Natural killer cell treated with Interleukin-12 subunit alpha and Interleukin-12 subunit beta and Interleukin-15 and Interleukin-18, amount 100 ng/mL, for 72 hours (primary cell): Measurements from ENCODE around the gene CARD9. TPM values are rescaled to one million over a fixed set of nuclear protein-coding genes. Genes with fewer than 3 reads are reported as not detected.

Experiments used
- ATAC-seq, 2 donors: fragments of 150-1000 bp; cut with Tn5 transposase in 1 of 2; sonication (Bioruptor Pico), chemical (Tn5 transposase) in 1 of 2; 2 replicates each; pipeline ENCODE4 v1.10.0; 2021
- DNase-seq: peaks from one replicate; pipeline ENCODE4 v3.0.0; 2022; ENCODE audit warnings: low spot score
- H3K27ac Mint-ChIP-seq, 2 donors: 1 replicate in 1 of 2; 2 replicates in 1 of 2; pipeline ENCODE4 v1.8.0; 2022; ENCODE audit warnings: mixed read lengths in 2 of 2, mild to moderate bottlenecking in 1 of 2, moderate library complexity in 1 of 2
- H3K27me3 Mint-ChIP-seq, 2 donors: 1 replicate in 1 of 2; 2 replicates in 1 of 2; pipeline ENCODE4 v1.8.0; 2022; ENCODE audit warnings: mixed read lengths in 2 of 2
- H3K36me3 Mint-ChIP-seq: one replicate; pipeline ENCODE4 v1.8.0; 2022; ENCODE audit warnings: mixed read lengths
- H3K4me1 Mint-ChIP-seq, 2 donors: 1 replicate in 1 of 2; 2 replicates in 1 of 2; pipeline ENCODE4 v1.8.0; 2022; ENCODE audit warnings: low read depth in 2 of 2, mixed read lengths in 2 of 2, mild to moderate bottlenecking in 1 of 2
- H3K4me3 Mint-ChIP-seq: one replicate; pipeline ENCODE4 v1.8.0; 2022; ENCODE audit warnings: mixed read lengths
- H3K9me3 Mint-ChIP-seq: 2 replicates; pipeline ENCODE4 v1.8.0; 2022; ENCODE audit warnings: mixed read lengths
- total RNA-seq, 2 donors: library from RNA; stranded (reverse); gene quantifications; one replicate each; pipeline ENCODE4 v1.2.3, GENCODE V29; 2022

Gene CARD9
- total RNA-seq, 2 donors from 2014 or later: 2.8 to 9.4 TPM

GRCh38 chr9:136339173-136339957 lies 34.1 kb downstream of the CARD9 start:
- Mint-ChIP-seq H3K4me3 (no peak overlapping the region), H3K4me1 (no peaks in the 10 kb centered on the region), H3K9me3 (no peaks in the 10 kb centered on the region), H3K27ac (no peak overlapping the region), H3K27me3 (no peaks in the 10 kb centered on the region), H3K36me3 (no peaks in the 10 kb centered on the region)
- no peak for DNase-seq
- peak in 1 of 2 donors; percentile 52 for ATAC-seq

- no peaks in the 10 kb centered on the region for H3K27me3 Mint-ChIP-seq
- H3K9me3 Mint-ChIP-seq: no peaks in the 10 kb centered on the region
- no peak overlapping the region for H3K27ac Mint-ChIP-seq
- no peak overlapping the region for H3K4me3 Mint-ChIP-seq
- ATAC-seq: no peak
- no peaks in the 10 kb centered on the region for H3K36me3 Mint-ChIP-seq
- H3K4me1 Mint-ChIP-seq: no peaks in the 10 kb centered on the region
- DNase-seq: no peak
Measured at GRCh38 chr9:136338511-136338910, 35.0 kb downstream of the CARD9 start.

DNA sequence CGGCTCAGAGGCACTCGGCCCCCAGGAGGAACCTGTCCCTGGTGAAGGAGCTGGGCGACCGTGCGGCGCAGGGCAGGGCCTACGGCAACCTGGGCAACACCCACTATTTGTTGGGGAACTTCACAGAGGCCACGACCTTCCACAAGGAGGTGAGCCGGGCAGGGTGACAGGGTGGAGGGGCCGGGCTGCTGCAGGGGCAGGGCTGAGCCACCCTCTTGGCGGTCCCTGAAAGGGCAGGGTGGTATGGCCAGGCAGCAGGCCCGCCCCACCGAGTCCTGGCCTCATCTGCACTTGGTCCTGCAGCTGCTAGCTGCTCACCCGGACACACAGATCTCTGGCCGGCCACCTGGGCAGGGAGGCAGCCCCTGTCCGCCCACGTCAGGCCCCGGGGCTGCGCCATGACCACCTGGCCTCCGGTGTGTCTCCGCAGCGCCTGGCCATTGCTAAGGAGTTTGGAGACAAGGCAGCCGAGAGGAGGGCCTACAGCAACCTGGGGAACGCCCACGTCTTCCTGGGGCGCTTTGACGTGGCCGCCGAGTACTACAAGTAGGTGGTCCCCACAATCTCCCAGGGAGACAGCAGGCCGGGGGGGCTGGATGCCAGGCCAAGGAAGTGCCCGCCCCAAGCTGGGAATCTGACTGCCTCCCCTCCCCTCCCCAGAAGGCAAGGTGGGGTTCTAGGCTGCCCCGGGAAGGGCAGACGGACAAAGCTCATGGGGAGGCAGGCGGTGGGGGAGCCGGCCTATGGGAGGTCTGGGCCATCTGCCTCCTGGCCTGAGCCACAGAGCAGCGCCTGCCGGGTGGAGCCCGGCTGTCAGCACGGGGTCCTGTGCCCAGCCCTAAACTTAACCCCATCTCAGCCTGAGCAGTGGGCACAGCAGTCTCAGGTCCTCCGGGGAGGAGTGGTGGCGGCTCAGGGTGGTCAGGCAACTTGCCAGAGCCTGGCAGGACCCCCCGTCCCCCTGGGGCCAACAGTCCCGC lies 35.8 kb downstream of the CARD9 start:
- H3K27ac Mint-ChIP-seq: no peak overlapping the region
- ATAC-seq: no peak
- no peaks in the 10 kb centered on the region for H3K4me1 Mint-ChIP-seq

DNA sequence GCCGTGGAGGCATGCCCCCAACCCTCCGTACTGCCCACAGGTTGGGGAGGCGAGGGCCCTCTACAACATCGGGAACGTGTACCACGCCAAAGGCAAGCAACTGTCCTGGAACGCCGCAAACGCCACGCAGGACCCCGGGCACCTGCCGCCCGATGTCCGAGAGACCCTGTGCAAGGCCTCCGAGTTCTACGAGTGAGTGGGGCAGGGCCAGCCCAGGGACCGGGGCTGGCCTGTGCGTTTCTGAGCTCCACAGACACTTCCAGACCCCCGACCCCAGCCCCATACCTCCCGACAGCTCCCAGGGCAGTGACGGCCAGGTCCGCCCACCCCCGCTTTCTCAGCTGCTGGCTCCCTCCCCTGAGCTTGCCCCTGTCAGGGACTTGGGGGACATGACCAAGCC lies 36.6 kb downstream of the CARD9 start:
- H3K27ac Mint-ChIP-seq: no peak overlapping the region
- H3K27me3 Mint-ChIP-seq: no peaks in the 10 kb centered on the region
- no peaks in the 10 kb centered on the region for H3K4me1 Mint-ChIP-seq
- H3K9me3 Mint-ChIP-seq: no peaks in the 10 kb centered on the region
- ATAC-seq (no peak), DNase-seq (no peak)
- no peak overlapping the region for H3K4me3 Mint-ChIP-seq
- no peaks in the 10 kb centered on the region for H3K36me3 Mint-ChIP-seq

More for the DNA sequence above, 35.8 kb downstream of the CARD9 start:
- no peaks in the 10 kb centered on the region for H3K9me3 Mint-ChIP-seq
- no peak for DNase-seq
- no peaks in the 10 kb centered on the region for H3K36me3 Mint-ChIP-seq
- no peak overlapping the region for H3K4me3 Mint-ChIP-seq
- H3K27me3 Mint-ChIP-seq: no peaks in the 10 kb centered on the region

- DNase-seq: no peak
- no peak overlapping the region for H3K27ac Mint-ChIP-seq
Measured at GRCh38 chr9:136336156-136336870, 37.2 kb downstream of the CARD9 start.

DNA sequence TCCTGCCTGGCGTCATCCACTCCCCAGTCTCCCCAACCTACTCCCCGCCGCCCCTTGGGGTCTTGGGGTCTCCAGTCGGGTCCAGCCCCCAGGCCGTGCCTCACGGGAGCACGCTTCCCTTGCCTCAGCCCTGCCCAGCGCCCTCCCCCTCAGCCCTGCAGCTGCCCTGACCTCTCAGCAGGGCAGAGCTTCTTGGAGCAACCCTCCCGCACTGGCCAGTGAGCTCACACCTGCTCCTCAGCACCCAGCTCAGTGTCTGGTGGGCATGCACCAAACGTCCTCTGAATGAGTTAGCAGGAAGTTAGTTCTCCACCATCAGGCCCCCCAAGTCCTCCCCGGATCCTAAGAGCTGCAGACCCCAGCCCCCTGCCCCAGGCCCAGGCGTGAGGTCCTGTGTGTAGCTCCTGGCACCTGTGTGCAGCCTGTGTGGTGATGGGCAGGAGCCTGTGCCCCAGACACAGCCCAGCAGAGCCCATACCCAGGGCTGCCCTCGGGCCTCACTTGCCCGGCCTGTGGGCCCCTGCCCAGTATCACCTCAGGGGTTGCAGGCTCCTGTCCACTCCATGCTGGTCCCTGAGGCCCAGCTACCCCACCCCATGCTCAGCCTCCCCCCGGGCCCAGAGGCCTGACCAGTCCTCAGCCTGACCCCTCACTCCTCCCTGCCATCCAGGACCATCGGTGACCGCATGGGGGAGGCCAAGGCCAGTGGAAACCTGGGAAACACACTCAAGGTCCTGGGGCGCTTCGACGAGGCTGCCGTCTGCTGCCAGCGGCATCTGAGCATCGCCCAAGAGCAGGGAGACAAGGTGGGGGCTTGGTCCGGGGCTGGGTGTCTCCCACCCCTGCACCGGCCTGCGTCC lies 37.9 kb downstream of the CARD9 start:
- Mint-ChIP-seq H3K36me3 (no peaks in the 10 kb centered on the region), H3K9me3 (no peaks in the 10 kb centered on the region), H3K4me3 (no peak overlapping the region), H3K4me1 (no peaks in the 10 kb centered on the region), H3K27me3 (no peaks in the 10 kb centered on the region), H3K27ac (no peak overlapping the region)
- DNase-seq: no peak
- no peak for ATAC-seq

More at GRCh38 chr9:136336156-136336870, 37.2 kb downstream of the CARD9 start:
- no peaks in the 10 kb centered on the region for H3K27me3 Mint-ChIP-seq
- H3K9me3 Mint-ChIP-seq: no peaks in the 10 kb centered on the region
- no peak for ATAC-seq
- no peak overlapping the region for H3K4me3 Mint-ChIP-seq
- H3K4me1 Mint-ChIP-seq: no peaks in the 10 kb centered on the region
- no peaks in the 10 kb centered on the region for H3K36me3 Mint-ChIP-seq

GRCh38 chr9:136334541-136334940 lies 38.9 kb downstream of the CARD9 start:
- no peak overlapping the region for H3K4me3 Mint-ChIP-seq
- no peaks in the 10 kb centered on the region for H3K4me1 Mint-ChIP-seq
- H3K36me3 Mint-ChIP-seq: no peaks in the 10 kb centered on the region
- H3K9me3 Mint-ChIP-seq: no peaks in the 10 kb centered on the region
- H3K27ac Mint-ChIP-seq: no peak overlapping the region
- H3K27me3 Mint-ChIP-seq: no peaks in the 10 kb centered on the region
- DNase-seq (no peak), ATAC-seq (no peak)

DNA sequence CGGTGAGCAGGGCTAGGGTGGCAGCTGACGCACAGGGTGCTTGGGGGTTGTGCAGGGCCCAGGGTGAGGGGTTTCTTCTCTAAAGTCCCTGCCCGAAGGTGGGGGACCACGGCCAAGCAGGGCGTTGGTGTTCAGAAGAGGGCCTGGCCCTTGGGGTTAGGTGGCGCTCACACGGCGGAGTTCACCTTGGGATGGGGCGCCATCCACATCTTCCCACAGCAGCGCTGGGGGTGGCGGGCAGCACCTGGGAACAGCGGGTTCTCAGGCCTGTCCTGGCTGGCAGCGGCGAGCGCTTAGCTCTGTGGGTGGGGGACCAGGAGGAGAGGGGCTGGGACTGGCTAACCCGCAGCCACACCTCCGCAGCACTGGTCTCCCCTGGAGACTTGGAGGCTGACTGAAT lies 40.0 kb downstream of the CARD9 start:
- H3K9me3 Mint-ChIP-seq: no peaks in the 10 kb centered on the region
- peaks cover 0 to 2% of the 10 kb centered on the region in 2 donors for H3K27me3 Mint-ChIP-seq
- DNase-seq (no peak), ATAC-seq (no peak)
- H3K27ac Mint-ChIP-seq: no peak overlapping the region
- peaks cover 0 to 3% of the 10 kb centered on the region in 2 donors for H3K4me1 Mint-ChIP-seq
- H3K36me3 Mint-ChIP-seq: no peaks in the 10 kb centered on the region
- H3K4me3 Mint-ChIP-seq: no peak overlapping the region

GRCh38 chr9:136333045-136333444 lies 40.4 kb downstream of the CARD9 start:
- Mint-ChIP-seq H3K9me3 (no peaks in the 10 kb centered on the region), H3K4me3 (no peak overlapping the region), H3K4me1 (peaks cover 0 to 3% of the 10 kb centered on the region in 2 donors), H3K27me3 (peaks cover 0 to 2% of the 10 kb centered on the region in 2 donors), H3K27ac (no peak overlapping the region), H3K36me3 (no peaks in the 10 kb centered on the region)
- DNase-seq (no peak), ATAC-seq (no peak)

GRCh38 chr9:136332482-136332983 lies 40.9 kb downstream of the CARD9 start:
- H3K36me3 Mint-ChIP-seq: no peaks in the 10 kb centered on the region
- H3K9me3 Mint-ChIP-seq: no peaks in the 10 kb centered on the region
- H3K27ac Mint-ChIP-seq: no peak overlapping the region
- H3K4me1 Mint-ChIP-seq: peaks cover 0 to 3% of the 10 kb centered on the region in 2 donors
- DNase-seq: no peak
- H3K4me3 Mint-ChIP-seq: no peak overlapping the region
- ATAC-seq: no peak
- peaks cover 0 to 2% of the 10 kb centered on the region in 2 donors for H3K27me3 Mint-ChIP-seq

DNA sequence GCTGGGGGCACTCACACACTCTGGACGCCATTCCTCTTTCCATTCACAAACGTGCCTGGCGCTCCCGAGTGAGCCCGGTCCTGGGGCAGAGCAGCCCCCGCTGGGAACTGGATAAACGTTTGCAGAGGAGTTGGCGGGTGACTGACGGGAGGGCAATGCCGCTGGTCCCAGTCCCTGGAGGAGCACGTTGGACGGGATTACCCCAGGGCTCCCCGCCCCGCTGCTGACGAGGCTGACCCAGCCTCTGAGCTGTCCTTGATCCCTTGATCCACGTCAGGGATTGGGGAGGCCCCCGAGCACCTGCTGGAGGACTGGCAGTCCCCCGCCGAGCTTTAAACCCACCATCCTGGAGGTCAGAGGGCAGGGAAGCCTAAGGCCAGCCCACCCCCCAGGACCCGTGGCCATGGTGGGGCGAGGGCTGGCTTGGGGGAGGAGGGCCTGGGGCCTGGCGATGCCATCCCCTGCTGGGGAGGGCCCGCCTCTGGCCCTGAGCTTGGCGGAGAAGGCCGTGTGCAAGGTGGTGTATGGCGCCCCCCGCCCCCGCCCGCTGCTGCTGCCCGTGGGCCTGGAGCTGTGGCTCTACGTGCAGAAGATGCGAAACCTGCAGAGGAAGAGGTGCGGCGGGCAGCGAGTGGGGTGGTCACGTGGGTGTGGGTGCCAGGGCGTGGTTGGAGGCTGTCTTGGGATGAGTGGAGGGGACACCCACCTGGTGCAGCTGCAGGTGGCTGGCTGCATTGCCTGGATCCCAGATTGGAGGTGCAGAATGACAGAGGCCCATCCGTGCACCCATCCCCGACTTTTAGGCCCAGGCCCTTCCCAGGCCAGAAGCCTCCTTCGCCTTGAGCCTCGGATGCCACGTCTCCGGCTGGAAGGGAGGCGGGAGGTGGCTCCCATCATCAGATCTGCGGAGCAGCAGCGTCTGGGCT lies 41.6 kb downstream of the CARD9 start:
- Mint-ChIP-seq H3K27ac (no peak overlapping the region), H3K4me3 (no peak overlapping the region), H3K9me3 (no peaks in the 10 kb centered on the region), H3K36me3 (no peaks in the 10 kb centered on the region), H3K4me1 (peaks cover 0 to 3% of the 10 kb centered on the region in 2 donors), H3K27me3 (peaks cover 0 to 2% of the 10 kb centered on the region in 2 donors)
- DNase-seq (no peak), ATAC-seq (no peak)

GRCh38 chr9:136331030-136331429 lies 42.4 kb downstream of the CARD9 start:
- no peak overlapping the region for H3K27ac Mint-ChIP-seq

More at GRCh38 chr9:136331030-136331429, 42.4 kb downstream of the CARD9 start:
- H3K4me3 Mint-ChIP-seq: no peak overlapping the region
- H3K9me3 Mint-ChIP-seq: no peaks in the 10 kb centered on the region
- ATAC-seq (no peak), DNase-seq (no peak)
- H3K27me3 Mint-ChIP-seq: peaks cover 0 to 2% of the 10 kb centered on the region in 2 donors
- H3K36me3 Mint-ChIP-seq: no peaks in the 10 kb centered on the region
- peaks cover 0 to 3% of the 10 kb centered on the region in 2 donors for H3K4me1 Mint-ChIP-seq
